Natural killer cell (primary cell): ENCODE measurements around the gene LRRC56. TPM values are rescaled to one million over a fixed set of nuclear protein-coding genes. Genes with fewer than 3 reads are reported as not detected.

ENCODE experiments used
- ATAC-seq, 3 donors: fragments of 150-1000 bp in 2 of 3; fragments of 200-7000 bp in 1 of 3; cut with Tn5 transposase; 1 replicate in 1 of 3; 2 replicates in 2 of 3; pipeline ENCODE4 v1.10.0; 2021; ENCODE audit warnings: mild to moderate bottlenecking in 2 of 3, moderate library complexity in 2 of 3
- DNase-seq, 2 donors: peaks; one replicate each; pipeline versions ENCODE4 v3.0.0 to v3.0.0-alpha.2; 2013 to 2021; ENCODE audit warnings: mixed read lengths in 1 of 2
- H3K27ac ChIP-seq: one replicate; pipeline ENCODE4 v1.5.1; 2013; ENCODE audit warnings: mild to moderate bottlenecking, low read length
- H3K27me3 ChIP-seq: one replicate; pipeline ENCODE4 v1.6.1; 2013; ENCODE audit warnings: low read length; ENCODE audit not compliant: control insufficient read depth, insufficient read depth
- H3K36me3 ChIP-seq: one replicate; pipeline ENCODE4 v1.6.1; 2013; ENCODE audit warnings: low read length; ENCODE audit not compliant: control insufficient read depth, insufficient read depth
- H3K4me1 ChIP-seq: one replicate; pipeline ENCODE4 v1.6.1; 2013; ENCODE audit warnings: low read length; ENCODE audit not compliant: control insufficient read depth, insufficient read depth
- H3K4me3 ChIP-seq: one replicate; pipeline ENCODE4 v1.5.1; 2013; ENCODE audit warnings: low read length
- H3K9me3 ChIP-seq: one replicate; pipeline ENCODE4 v1.6.1; 2013; ENCODE audit warnings: low read length; ENCODE audit not compliant: control insufficient read depth, insufficient read depth
- H3K27ac Mint-ChIP-seq, 2 donors: one replicate each; pipeline ENCODE4 v1.8.0; 2022; ENCODE audit warnings: mild to moderate bottlenecking in 2 of 2, mixed read lengths in 2 of 2, moderate library complexity in 1 of 2
- H3K27me3 Mint-ChIP-seq, 2 donors: one replicate each; pipeline ENCODE4 v1.8.0; 2022; ENCODE audit warnings: low read depth in 2 of 2, mixed read lengths in 2 of 2
- H3K36me3 Mint-ChIP-seq: one replicate; pipeline ENCODE4 v1.8.0; 2022; ENCODE audit warnings: mixed read lengths
- H3K4me1 Mint-ChIP-seq, 2 donors: one replicate each; pipeline ENCODE4 v1.8.0; 2022; ENCODE audit warnings: mixed read lengths in 2 of 2
- H3K4me3 Mint-ChIP-seq: one replicate; pipeline ENCODE4 v1.8.0; 2022; ENCODE audit warnings: mild to moderate bottlenecking, moderate library complexity, mixed read lengths
- H3K9me3 Mint-ChIP-seq, 2 donors: one replicate each; pipeline ENCODE4 v1.8.0; 2022; ENCODE audit warnings: mixed read lengths in 2 of 2
- WGBS: methylation state at CpG from one replicate; pipeline ENCODE4 v1.1.7; 2013; ENCODE audit warnings: missing lambda C conversion rate; ENCODE audit not compliant: insufficient coverage; 5-methylcytosine and 5-hydroxymethylcytosine counted together
- intact Hi-C: fragments of 100-400 bp; cut with micrococcal nuclease; formaldehyde crosslinking; loops from one replicate; pipeline ENCODE4 v1.14.2; 2022
- total RNA-seq, 4 donors: library from RNA; stranded (reverse); fragments of 120-200 nt in 1 of 4; gene quantifications; one replicate each; pipeline versions ENCODE4 v1.2.3 to v1.2.4, GENCODE V29; 2013 to 2022
- TF ChIP-seq, protein P1 (sequence below): fragments of 200-600 bp; IDR thresholded peaks from one replicate; pipeline ENCODE4 v1.8.0; 2022; ENCODE audit warnings: antibody characterized with exemption

Gene LRRC56
- total RNA-seq, 3 donors from 2014 or later (not counting 1 experiment from before 2014, with no cell fraction given), result 1.5 to 2.4 (median 2.2) TPM

DNA sequence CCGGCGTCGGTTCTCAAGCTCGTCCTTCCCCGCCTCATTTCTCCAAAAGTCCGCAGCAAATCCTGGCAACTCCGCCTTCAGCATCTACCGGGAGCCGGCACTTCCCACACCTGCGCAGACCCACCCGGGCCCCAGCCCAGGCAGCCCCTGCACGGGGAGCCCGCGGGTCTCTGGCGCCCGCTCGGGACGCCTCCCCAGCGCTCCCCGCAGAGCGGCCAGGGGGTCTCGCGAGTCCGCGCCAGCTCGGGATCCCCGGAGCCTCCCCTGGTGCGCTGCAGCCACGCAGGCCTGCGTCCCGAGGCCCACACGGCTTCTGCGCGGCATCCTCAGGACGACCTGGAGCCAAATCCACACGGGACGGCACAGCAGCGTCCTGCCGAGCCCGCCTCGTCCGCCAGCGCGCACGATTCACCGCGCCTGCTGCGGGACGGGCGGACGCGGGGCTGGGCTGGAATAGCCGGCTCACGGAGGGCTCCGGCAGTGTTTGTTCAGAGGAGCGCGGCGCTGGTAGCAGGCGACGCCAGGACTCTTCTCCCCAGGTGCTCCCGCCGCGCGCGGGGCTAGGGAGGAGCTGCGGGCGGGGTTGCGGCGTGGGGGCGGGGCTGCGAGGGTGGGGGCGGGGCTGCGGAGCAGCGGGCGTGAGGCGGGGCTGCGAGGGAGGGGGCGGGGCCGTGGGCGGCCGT, 38.1 kb downstream of the LRRC56 start:
- no peaks in the 10 kb centered on the region for H3K36me3 ChIP-seq
- H3K27me3 ChIP-seq, result peaks cover 3% of the 10 kb centered on the region
- H3K36me3 Mint-ChIP-seq, result no peaks in the 10 kb centered on the region
- H3K27me3 Mint-ChIP-seq, result peaks cover 0 to 10% of the 10 kb centered on the region in 2 donors
- H3K4me3 Mint-ChIP-seq, result peak overlapping the region; percentile 86
- DNase-seq (no peak), ATAC-seq (no peak)
- H3K9me3 ChIP-seq, result no peaks in the 10 kb centered on the region
- intact Hi-C loops, result loop anchor here (5.0 kb wide), 1 partner anchor 42 kb away; the partner anchor contains the start of gene IRF7
- H3K4me1 Mint-ChIP-seq, result peaks cover 34 to 47% of the 10 kb centered on the region in 2 donors
- TF ChIP-seq, protein P1, sequence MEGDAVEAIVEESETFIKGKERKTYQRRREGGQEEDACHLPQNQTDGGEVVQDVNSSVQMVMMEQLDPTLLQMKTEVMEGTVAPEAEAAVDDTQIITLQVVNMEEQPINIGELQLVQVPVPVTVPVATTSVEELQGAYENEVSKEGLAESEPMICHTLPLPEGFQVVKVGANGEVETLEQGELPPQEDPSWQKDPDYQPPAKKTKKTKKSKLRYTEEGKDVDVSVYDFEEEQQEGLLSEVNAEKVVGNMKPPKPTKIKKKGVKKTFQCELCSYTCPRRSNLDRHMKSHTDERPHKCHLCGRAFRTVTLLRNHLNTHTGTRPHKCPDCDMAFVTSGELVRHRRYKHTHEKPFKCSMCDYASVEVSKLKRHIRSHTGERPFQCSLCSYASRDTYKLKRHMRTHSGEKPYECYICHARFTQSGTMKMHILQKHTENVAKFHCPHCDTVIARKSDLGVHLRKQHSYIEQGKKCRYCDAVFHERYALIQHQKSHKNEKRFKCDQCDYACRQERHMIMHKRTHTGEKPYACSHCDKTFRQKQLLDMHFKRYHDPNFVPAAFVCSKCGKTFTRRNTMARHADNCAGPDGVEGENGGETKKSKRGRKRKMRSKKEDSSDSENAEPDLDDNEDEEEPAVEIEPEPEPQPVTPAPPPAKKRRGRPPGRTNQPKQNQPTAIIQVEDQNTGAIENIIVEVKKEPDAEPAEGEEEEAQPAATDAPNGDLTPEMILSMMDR, result no peak
- peak overlapping the region in 1 of 2 donors; percentile 93 for H3K27ac Mint-ChIP-seq
- peak overlapping the region; percentile 30 for H3K4me3 ChIP-seq
- no peak overlapping the region for H3K27ac ChIP-seq
- WGBS, result 1% methylated on average over 63 of the region's 81 CpGs
- H3K9me3 Mint-ChIP-seq, result no peaks in the 10 kb centered on the region
- H3K4me1 ChIP-seq, result peaks cover 44% of the 10 kb centered on the region

DNA sequence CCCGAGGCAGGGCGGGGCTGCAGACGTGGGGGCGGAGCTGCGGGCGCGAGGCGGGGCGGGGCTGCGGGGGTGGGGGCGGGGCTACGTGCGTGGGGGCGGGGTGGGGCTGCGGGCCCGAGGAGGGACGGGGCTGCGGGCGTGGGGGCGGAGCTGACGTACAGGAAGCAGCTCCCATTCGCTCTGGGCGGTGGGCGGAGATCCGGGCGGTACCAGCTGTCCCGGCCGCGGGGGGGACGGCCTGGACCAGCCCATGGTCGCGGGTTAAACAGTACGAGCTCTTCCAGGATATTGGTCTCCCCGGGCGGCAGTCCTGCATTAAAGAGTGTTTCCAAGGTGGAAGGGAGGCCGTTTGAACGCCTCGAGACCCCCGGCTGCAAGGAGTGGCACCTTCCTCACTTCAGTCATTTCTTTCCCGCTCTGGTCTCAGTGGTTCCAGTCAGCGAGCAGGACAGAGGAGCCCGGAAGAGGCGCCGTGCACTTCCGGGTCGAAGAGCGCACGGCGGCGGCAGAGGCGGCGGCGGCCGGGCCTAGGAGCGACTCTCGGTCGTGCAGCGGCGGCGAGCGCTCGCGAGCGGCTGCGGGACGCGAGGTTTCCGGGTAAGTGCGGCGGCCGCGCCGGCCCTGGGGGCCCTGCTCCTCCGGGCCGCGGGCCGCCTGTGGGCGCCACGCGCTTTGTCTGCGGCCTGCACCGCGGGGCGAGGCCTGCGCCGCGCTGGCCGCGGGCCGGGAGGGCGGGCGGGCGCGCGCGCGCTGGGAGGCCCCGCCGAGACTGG, 38.9 kb downstream of the LRRC56 start, which contains the start of gene PHRF1:
Gene PHRF1 (plus strand): TSS at position 475 of the 773 bp plus-strand sequence. CDS start 5,043 bp downstream, outside the sequence.
- intact Hi-C loops, result loop anchor here (1.0 to 5.0 kb wide), 2 partner anchors 8 to 41 kb away; partner anchors contain the start of gene IRF7
- under 1% methylated on average over 88 of the region's 99 CpGs for WGBS
- Mint-ChIP-seq H3K27ac (peak within 1 kb of the TSS; percentile 86 to 93), H3K9me3 (no peaks in the 10 kb centered on the region), H3K4me3 (peak within 1 kb of the TSS; percentile 94), H3K36me3 (no peaks in the 10 kb centered on the region), H3K27me3 (peaks cover 0 to 10% of the 10 kb centered on the region in 2 donors), H3K4me1 (peaks cover 42 to 52% of the 10 kb centered on the region in 2 donors)
- H3K36me3 ChIP-seq, result no peaks in the 10 kb centered on the region
- peak within 1 kb of the TSS; percentile 99 for H3K27ac ChIP-seq
- ATAC-seq (peak; percentile 88 to 95 (median 90)), DNase-seq (peak; percentile 94 to 98)
- H3K4me1 ChIP-seq, result peaks cover 52% of the 10 kb centered on the region
- TF ChIP-seq, protein P1, result no peak
- no peaks in the 10 kb centered on the region for H3K9me3 ChIP-seq
- peak within 1 kb of the TSS; percentile 98 for H3K4me3 ChIP-seq
- peaks cover 3% of the 10 kb centered on the region for H3K27me3 ChIP-seq

DNA sequence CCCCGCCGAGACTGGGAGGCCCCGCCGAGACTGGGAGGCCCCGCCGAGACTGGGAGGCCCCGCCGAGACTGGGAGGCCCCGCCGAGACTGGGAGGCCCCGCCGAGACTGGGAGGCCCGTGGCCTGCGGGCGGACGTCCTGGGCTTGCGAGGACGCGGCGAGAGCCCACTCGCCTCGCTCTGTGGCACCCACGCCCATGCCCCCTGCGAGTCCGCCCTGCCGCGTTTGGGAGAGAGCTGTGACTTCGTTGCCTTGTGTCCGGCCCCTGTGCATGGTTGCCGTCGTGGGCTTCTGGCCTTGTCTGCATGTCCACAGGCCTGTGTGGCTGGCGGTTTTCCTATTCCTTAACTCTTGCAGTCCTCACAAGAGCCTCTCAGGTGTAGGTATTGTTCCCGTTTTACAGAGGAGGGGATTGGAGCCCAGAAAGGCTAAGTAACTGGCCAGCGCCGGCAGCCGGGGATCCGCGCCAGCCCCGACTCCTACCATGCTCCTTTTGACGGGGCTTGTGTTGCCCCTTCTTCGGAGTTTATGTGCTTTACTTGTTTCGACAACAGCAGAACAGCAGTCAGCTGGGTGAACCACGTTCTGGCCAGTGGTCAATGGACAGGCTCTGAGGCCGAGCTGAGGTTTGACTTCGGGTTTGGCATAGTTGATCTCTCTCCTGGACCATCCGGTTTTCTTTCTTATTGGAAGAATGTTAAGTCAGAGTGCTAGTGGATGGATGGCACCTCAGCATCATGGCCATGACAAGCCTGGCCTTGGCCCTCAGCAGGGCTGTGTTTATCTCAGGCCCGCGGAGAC, 39.7 kb downstream of the LRRC56 start:
- peak overlapping the region; percentile 56 for H3K27ac ChIP-seq
- peaks cover 3% of the 10 kb centered on the region for H3K27me3 ChIP-seq
- peak overlapping the region; percentile 69 for H3K4me3 ChIP-seq
- ATAC-seq (no peak), DNase-seq (no peak)
- no peaks in the 10 kb centered on the region for H3K9me3 ChIP-seq
- peak overlapping the region; percentile 52 to 63 for H3K27ac Mint-ChIP-seq
- H3K36me3 ChIP-seq, result peaks cover 5% of the 10 kb centered on the region
- no peaks in the 10 kb centered on the region for H3K9me3 Mint-ChIP-seq
- intact Hi-C loops, result loop anchor here (1.0 to 5.0 kb wide), 2 partner anchors 9 to 40 kb away; partner anchors contain the start of gene IRF7
- H3K4me1 Mint-ChIP-seq, result peaks cover 50 to 60% of the 10 kb centered on the region in 2 donors
- H3K36me3 Mint-ChIP-seq, result no peaks in the 10 kb centered on the region
- H3K4me1 ChIP-seq, result peaks cover 55% of the 10 kb centered on the region
- H3K4me3 Mint-ChIP-seq, result peak overlapping the region; percentile 79
- peaks cover 0 to 10% of the 10 kb centered on the region in 2 donors for H3K27me3 Mint-ChIP-seq
- TF ChIP-seq, protein P1, result no peak
- WGBS, result 6% methylated on average over 40 of the region's 48 CpGs
